ENCODE results near the gene KLF15. TPM values are rescaled to one million over a fixed set of nuclear protein-coding genes. Genes with fewer than 3 reads are reported as not detected.

The KLF15 gene
- total RNA-seq, 1 experiment from 2014 or later = 14.7 TPM

DNA sequence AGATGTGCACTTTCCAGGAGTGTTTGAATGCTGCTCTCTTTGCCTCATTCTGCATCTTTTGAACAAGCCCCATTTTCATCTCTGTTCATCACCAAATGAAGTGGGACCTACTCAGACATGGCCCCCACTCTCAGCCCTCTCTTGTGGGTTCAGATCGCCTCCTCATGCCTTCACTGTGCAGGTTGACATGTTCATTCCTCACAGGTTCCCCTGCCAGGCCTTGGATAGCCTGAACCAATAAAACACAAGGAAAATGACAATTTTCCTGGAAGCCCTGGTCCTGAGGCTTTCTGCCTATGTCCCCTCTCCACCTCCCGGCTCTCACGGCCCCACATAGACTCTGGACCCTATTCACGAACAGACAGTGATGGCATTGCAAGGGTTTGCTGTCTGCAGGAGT lies 17.7 kb downstream of the KLF15 start:
- Mint-ChIP-seq H3K27me3 (ENCODE audit: low read depth) (no peaks in the 10 kb centered on the region), H3K4me3 (no peak overlapping the region), H3K36me3 (no peaks in the 10 kb centered on the region), H3K4me1 (peaks cover 5% of the 10 kb centered on the region; the same call in 1 of the 2 replicates), H3K9me3 (no peaks in the 10 kb centered on the region), H3K27ac (no peak overlapping the region)
- TF ChIP-seq, protein P1, sequence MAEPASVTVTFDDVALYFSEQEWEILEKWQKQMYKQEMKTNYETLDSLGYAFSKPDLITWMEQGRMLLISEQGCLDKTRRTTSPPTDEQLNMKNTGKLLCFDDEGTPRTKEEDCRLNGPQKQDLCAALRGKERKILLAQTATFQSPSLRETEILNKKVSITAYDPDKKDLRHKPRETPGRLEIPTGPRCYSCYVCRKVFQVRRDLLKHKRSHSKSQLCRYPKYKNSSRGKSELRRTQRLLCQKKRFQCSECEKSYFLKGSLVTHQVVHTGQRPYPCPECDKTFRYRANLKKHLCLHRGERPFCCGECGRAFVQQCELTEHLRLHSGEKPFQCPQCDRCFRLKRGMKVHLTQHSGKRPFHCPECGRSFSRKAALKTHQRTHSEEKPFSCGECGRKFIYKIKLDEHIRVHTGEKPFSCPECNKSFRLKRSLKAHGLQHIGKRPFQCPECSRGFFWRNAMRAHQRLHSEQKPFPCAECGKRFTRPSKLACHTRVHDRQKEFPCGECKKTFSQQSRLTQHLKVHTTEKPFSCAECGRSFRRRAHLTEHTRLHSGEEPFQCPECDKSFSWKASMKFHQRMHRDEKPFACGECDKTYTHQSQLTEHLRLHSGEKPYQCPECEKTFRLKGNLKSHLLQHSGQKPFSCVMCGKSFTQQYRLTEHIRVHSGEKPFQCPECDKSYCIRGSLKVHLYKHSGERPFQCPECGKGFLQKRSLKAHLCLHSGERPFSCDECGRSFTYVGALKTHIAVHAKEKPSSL (CRISPR knock-in tag; conservative IDR thresholded peaks at IDR 0.05) = no peak
- TF ChIP-seq, protein P2, sequence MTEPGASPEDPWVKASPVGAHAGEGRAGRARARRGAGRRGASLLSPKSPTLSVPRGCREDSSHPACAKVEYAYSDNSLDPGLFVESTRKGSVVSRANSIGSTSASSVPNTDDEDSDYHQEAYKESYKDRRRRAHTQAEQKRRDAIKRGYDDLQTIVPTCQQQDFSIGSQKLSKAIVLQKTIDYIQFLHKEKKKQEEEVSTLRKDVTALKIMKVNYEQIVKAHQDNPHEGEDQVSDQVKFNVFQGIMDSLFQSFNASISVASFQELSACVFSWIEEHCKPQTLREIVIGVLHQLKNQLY (CRISPR knock-in tag; IDR thresholded peaks at IDR 0.05) = no peak
- TF ChIP-seq, protein P3, sequence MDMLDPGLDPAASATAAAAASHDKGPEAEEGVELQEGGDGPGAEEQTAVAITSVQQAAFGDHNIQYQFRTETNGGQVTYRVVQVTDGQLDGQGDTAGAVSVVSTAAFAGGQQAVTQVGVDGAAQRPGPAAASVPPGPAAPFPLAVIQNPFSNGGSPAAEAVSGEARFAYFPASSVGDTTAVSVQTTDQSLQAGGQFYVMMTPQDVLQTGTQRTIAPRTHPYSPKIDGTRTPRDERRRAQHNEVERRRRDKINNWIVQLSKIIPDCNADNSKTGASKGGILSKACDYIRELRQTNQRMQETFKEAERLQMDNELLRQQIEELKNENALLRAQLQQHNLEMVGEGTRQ (CRISPR knock-in tag; IDR thresholded peaks at IDR 0.05) = no peak
- DNase-seq (ENCODE audit: low spot score) = no peak
- POLR2A ChIA-PET = no interaction called here
- ATAC-seq = no peak
- CTCF ChIA-PET = interaction anchor here (1.0 to 1.1 kb wide), 3 partner anchors 9 to 80 kb away, joined by 3 read pairs; no protein-coding TSS in a partner anchor

DNA sequence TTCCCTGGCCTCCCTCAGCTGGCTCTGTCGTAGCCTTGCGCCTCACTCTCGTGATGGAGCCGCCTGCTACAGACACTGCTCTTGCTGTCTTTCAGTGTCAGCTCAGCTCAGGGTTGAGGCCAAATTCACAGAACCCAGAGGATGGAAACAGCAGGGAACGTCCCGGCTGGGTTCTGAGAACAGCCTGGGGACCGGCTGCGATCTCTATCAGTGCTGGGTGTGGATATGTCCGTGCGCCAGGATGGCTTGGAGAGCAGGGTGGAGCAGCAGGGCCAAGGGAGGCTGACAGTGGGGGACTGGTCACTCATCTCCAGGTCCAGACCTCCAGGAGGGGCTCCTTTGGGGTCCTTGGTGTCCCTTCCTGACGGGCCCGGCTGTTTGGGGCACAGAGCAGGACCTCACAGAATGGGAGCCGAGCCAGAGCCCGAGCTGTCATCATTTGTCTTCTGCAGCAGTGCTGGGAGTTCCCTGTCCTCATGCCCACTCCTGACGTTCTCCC lies 18.4 kb downstream of the KLF15 start:
- DNase-seq (ENCODE audit: low spot score) (peak; percentile 6), ATAC-seq (no peak)
- Mint-ChIP-seq H3K27ac (no peak overlapping the region), H3K27me3 (ENCODE audit: low read depth) (no peaks in the 10 kb centered on the region), H3K4me1 (peaks cover 5% of the 10 kb centered on the region; the same call in 1 of the 2 replicates), H3K36me3 (no peaks in the 10 kb centered on the region), H3K9me3 (no peaks in the 10 kb centered on the region), H3K4me3 (no peak overlapping the region)
- TF ChIP-seq E2F5 (CRISPR knock-in tag; IDR thresholded peaks at IDR 0.05) (no peak), ZBTB21 (CRISPR knock-in tag; IDR thresholded peaks at IDR 0.05; ENCODE audit: borderline replicate concordance) (no peak), IRF1 (CRISPR knock-in tag; IDR thresholded peaks at IDR 0.05) (no peak), GABPB1 (CRISPR knock-in tag; IDR thresholded peaks at IDR 0.05) (no peak), FOXP1 (CRISPR knock-in tag; IDR thresholded peaks at IDR 0.05; ENCODE audit: borderline replicate concordance) (no peak), JUN (CRISPR knock-in tag; IDR thresholded peaks at IDR 0.05) (no peak), CDX4 (CRISPR knock-in tag; IDR thresholded peaks at IDR 0.05; ENCODE audit: borderline replicate concordance) (no peak), CREM (CRISPR knock-in tag; IDR thresholded peaks at IDR 0.05) (no peak), TCF7 (CRISPR knock-in tag; IDR thresholded peaks at IDR 0.05; ENCODE audit: low read depth) (no peak), NR1H2 (CRISPR knock-in tag; IDR thresholded peaks at IDR 0.05) (no peak), ZNF219 (CRISPR knock-in tag; IDR thresholded peaks at IDR 0.05; ENCODE audit: borderline replicate concordance) (no peak), MYBL2 (CRISPR knock-in tag; IDR thresholded peaks at IDR 0.05) (no peak), NFYB (CRISPR knock-in tag; conservative IDR thresholded peaks at IDR 0.05; ENCODE audit: low read depth) (no peak)
- TF ChIP-seq, protein P4, sequence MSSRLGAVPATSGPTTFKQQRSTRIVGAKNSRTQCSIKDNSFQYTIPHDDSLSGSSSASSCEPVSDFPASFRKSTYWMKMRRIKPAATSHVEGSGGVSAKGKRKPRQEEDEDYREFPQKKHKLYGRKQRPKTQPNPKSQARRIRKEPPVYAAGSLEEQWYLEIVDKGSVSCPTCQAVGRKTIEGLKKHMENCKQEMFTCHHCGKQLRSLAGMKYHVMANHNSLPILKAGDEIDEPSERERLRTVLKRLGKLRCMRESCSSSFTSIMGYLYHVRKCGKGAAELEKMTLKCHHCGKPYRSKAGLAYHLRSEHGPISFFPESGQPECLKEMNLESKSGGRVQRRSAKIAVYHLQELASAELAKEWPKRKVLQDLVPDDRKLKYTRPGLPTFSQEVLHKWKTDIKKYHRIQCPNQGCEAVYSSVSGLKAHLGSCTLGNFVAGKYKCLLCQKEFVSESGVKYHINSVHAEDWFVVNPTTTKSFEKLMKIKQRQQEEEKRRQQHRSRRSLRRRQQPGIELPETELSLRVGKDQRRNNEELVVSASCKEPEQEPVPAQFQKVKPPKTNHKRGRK (CRISPR knock-in tag; IDR thresholded peaks at IDR 0.05; ENCODE audit: borderline replicate concordance) = no peak
- TF ChIP-seq, protein P5, sequence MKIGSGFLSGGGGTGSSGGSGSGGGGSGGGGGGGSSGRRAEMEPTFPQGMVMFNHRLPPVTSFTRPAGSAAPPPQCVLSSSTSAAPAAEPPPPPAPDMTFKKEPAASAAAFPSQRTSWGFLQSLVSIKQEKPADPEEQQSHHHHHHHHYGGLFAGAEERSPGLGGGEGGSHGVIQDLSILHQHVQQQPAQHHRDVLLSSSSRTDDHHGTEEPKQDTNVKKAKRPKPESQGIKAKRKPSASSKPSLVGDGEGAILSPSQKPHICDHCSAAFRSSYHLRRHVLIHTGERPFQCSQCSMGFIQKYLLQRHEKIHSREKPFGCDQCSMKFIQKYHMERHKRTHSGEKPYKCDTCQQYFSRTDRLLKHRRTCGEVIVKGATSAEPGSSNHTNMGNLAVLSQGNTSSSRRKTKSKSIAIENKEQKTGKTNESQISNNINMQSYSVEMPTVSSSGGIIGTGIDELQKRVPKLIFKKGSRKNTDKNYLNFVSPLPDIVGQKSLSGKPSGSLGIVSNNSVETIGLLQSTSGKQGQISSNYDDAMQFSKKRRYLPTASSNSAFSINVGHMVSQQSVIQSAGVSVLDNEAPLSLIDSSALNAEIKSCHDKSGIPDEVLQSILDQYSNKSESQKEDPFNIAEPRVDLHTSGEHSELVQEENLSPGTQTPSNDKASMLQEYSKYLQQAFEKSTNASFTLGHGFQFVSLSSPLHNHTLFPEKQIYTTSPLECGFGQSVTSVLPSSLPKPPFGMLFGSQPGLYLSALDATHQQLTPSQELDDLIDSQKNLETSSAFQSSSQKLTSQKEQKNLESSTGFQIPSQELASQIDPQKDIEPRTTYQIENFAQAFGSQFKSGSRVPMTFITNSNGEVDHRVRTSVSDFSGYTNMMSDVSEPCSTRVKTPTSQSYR (CRISPR knock-in tag; IDR thresholded peaks at IDR 0.05) = no peak
- CTCF ChIA-PET = interaction anchor here (1.1 kb wide), 2 partner anchors 9 to 80 kb away, joined by 3 read pairs; no protein-coding TSS in a partner anchor
- POLR2A ChIA-PET = no interaction called here

All from WTC11 (cell line).